ENCODE data around the gene CFAP45. TPM values are rescaled to one million over a fixed set of nuclear protein-coding genes. Genes with fewer than 3 reads are reported as not detected.

CFAP45 gene
- total and polyA plus RNA-seq, 2 donors from 2014 or later = 1.0 to 14.2 TPM

DNA sequence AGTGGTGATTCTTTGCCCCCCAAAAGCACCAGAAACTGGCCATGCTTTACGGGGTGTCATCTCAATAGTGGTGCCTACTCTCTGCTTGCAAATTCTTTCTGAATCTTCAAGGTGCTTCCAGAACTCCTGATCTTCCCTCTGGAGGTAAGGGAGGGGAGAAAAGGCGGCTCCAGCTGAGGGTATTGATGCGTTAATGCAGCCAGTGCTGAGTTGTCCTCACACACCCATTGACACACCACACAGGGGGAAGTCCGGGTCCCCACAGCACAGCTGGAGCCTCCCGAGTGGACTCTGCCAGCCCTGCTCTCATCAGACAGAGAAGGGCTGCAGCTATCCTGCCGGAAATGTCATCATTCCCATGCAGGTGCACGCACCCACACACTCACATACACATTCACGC lies 38.7 kb downstream of the CFAP45 start:
- Histone ChIP-seq H3K9ac (ENCODE audit: low read length in 3 of 3) (no peak overlapping the region), H3K27ac (ENCODE audit: low read depth in 2 of 2, low read length in 2 of 2) (no peak overlapping the region), H3K36me3 (ENCODE audit: control insufficient read depth in 2 of 3, insufficient read depth in 3 of 3, low read length in 3 of 3) (no peaks in the 10 kb centered on the region), H3K9me3 (ENCODE audit: control insufficient read depth in 2 of 3, insufficient read depth in 1 of 3, low read length in 3 of 3) (no peaks in the 10 kb centered on the region), H3K27me3 (ENCODE audit: control insufficient read depth, insufficient read depth, low read length) (no peaks in the 10 kb centered on the region), H3K4me1 (ENCODE audit: control insufficient read depth in 2 of 3, insufficient read depth in 2 of 3, low read depth in 1 of 3, low read length in 3 of 3) (no peaks in the 10 kb centered on the region), H3K4me3 (ENCODE audit: low read length in 3 of 3) (no peak overlapping the region)
- TF ChIP-seq, protein P1, sequence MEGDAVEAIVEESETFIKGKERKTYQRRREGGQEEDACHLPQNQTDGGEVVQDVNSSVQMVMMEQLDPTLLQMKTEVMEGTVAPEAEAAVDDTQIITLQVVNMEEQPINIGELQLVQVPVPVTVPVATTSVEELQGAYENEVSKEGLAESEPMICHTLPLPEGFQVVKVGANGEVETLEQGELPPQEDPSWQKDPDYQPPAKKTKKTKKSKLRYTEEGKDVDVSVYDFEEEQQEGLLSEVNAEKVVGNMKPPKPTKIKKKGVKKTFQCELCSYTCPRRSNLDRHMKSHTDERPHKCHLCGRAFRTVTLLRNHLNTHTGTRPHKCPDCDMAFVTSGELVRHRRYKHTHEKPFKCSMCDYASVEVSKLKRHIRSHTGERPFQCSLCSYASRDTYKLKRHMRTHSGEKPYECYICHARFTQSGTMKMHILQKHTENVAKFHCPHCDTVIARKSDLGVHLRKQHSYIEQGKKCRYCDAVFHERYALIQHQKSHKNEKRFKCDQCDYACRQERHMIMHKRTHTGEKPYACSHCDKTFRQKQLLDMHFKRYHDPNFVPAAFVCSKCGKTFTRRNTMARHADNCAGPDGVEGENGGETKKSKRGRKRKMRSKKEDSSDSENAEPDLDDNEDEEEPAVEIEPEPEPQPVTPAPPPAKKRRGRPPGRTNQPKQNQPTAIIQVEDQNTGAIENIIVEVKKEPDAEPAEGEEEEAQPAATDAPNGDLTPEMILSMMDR (IDR thresholded peaks at IDR 0.05; ENCODE audit: borderline replicate concordance, extremely low read depth, insufficient read depth) = no peak
- FAIRE-seq = no peak
- DNase-seq = no peak
- intact Hi-C loops (cut with DNase I) = no loop called here

DNA sequence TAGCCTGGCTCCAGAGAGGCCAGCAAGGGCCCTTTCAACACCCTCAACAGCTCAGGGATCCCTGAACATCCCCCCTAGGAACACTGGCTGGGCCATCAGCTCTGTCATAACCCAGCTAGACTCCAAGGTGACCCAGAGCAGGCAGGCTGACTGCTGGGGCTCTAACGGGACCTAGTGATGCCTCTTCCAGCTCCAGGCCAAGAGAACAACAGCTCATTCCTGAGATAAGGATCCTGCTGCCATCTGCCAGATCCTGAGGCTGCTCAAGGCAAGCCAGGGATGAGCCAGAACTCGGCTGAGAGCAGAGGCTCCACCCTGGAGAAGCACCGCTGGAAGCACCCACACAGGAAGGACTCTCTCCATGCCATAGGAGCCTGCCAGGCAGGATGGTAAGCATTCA lies 39.5 kb downstream of the CFAP45 start:
- TF ChIP-seq, protein P1 (IDR thresholded peaks at IDR 0.05; ENCODE audit: borderline replicate concordance, extremely low read depth, insufficient read depth) = no peak
- Histone ChIP-seq H3K27ac (ENCODE audit: low read depth in 2 of 2, low read length in 2 of 2) (no peak overlapping the region), H3K9me3 (ENCODE audit: control insufficient read depth in 2 of 3, insufficient read depth in 1 of 3, low read length in 3 of 3) (no peaks in the 10 kb centered on the region), H3K4me1 (ENCODE audit: control insufficient read depth in 2 of 3, insufficient read depth in 2 of 3, low read depth in 1 of 3, low read length in 3 of 3) (no peaks in the 10 kb centered on the region), H3K9ac (ENCODE audit: low read length in 3 of 3) (no peak overlapping the region), H3K4me3 (ENCODE audit: low read length in 3 of 3) (no peak overlapping the region), H3K36me3 (ENCODE audit: control insufficient read depth in 2 of 3, insufficient read depth in 3 of 3, low read length in 3 of 3) (no peaks in the 10 kb centered on the region), H3K27me3 (ENCODE audit: control insufficient read depth, insufficient read depth, low read length) (no peaks in the 10 kb centered on the region)
- FAIRE-seq (no peak), DNase-seq (no peak)
- intact Hi-C loops (cut with DNase I) = no loop called here

DNA sequence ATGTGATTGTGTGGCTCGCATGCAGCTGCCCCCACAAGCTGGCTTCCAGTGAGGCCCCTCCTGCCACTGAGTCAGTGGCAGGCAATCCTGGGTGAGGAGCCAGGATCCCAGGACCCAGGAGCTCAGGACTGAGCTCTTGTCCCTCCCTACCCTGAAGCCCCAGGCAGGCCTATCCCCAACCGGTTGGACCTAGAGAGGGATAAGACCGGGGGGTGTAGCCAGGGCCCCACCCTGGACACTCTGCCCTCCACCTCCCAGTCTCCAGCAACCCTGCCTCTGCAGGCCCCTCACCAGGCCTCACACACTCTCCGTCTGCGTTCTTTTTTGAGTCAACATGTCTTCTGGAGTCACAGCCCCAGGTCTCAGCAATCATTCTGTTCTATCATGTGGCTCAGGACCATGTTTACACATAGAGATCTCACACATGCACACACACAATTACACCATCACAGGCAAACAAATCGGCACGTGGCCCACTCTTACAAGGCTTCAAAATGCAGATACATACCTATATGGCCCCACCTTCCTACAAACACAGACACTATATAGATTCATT lies 40.1 kb downstream of the CFAP45 start:
- FAIRE-seq (no peak), DNase-seq (no peak)
- no peaks in the 10 kb centered on the region for H3K27me3 ChIP-seq (ENCODE audit: control insufficient read depth, insufficient read depth, low read length)
- no peak overlapping the region for H3K27ac ChIP-seq (ENCODE audit: low read depth in 2 of 2, low read length in 2 of 2)
- TF ChIP-seq, protein P1 (IDR thresholded peaks at IDR 0.05; ENCODE audit: borderline replicate concordance, extremely low read depth, insufficient read depth) = no peak
- H3K36me3 ChIP-seq (ENCODE audit: control insufficient read depth in 2 of 3, insufficient read depth in 3 of 3, low read length in 3 of 3) = no peaks in the 10 kb centered on the region
- H3K9me3 ChIP-seq (ENCODE audit: control insufficient read depth in 2 of 3, insufficient read depth in 1 of 3, low read length in 3 of 3) = no peaks in the 10 kb centered on the region
- no peak overlapping the region for H3K9ac ChIP-seq (ENCODE audit: low read length in 3 of 3)
- H3K4me1 ChIP-seq (ENCODE audit: control insufficient read depth in 2 of 3, insufficient read depth in 2 of 3, low read depth in 1 of 3, low read length in 3 of 3) = peaks cover 0 to 4% (median 0%) of the 10 kb centered on the region in 3 donors
- H3K4me3 ChIP-seq (ENCODE audit: low read length in 3 of 3) = no peak overlapping the region
- intact Hi-C loops (cut with DNase I) = no loop called here

DNA sequence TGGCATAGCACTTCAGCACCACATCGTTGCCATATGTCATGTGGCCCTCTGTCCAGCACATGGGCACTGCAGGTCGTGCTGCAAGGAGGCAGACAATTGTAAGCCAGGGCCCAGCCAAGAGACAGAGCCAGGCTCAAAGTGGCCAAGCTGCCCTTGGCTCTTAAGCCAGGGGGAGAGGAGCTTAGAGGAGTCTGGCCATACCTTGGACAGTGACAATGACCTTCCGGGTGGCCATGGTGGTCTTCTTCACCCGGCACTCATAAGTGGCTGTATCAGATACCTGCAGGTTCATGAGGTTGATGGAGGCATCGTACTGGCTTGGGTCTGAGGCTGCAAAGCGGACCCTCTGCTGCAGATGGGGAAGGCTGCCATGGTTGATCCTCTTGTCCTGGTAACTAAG lies 42.1 kb downstream of the CFAP45 start:
- peaks cover 0 to 7% (median 2%) of the 10 kb centered on the region in 3 donors for H3K4me1 ChIP-seq (ENCODE audit: control insufficient read depth in 2 of 3, insufficient read depth in 2 of 3, low read depth in 1 of 3, low read length in 3 of 3)
- FAIRE-seq = no peak
- H3K36me3 ChIP-seq (ENCODE audit: control insufficient read depth in 2 of 3, insufficient read depth in 3 of 3, low read length in 3 of 3) = no peaks in the 10 kb centered on the region
- H3K9me3 ChIP-seq (ENCODE audit: control insufficient read depth in 2 of 3, insufficient read depth in 1 of 3, low read length in 3 of 3) = no peaks in the 10 kb centered on the region
- no peaks in the 10 kb centered on the region for H3K27me3 ChIP-seq (ENCODE audit: control insufficient read depth, insufficient read depth, low read length)
- DNase-seq = no peak
- H3K4me3 ChIP-seq (ENCODE audit: low read length in 3 of 3) = no peak overlapping the region
- no peak overlapping the region for H3K27ac ChIP-seq (ENCODE audit: low read depth in 2 of 2, low read length in 2 of 2)
- intact Hi-C loops (cut with DNase I) = no loop called here
- TF ChIP-seq, protein P1 (IDR thresholded peaks at IDR 0.05; ENCODE audit: borderline replicate concordance, extremely low read depth, insufficient read depth) = no peak
- H3K9ac ChIP-seq (ENCODE audit: low read length in 3 of 3) = no peak overlapping the region

Measured in kidney (tissue), 14 donors.